ENCODE data around the gene WNT9B.

WNT9B gene, protein sequence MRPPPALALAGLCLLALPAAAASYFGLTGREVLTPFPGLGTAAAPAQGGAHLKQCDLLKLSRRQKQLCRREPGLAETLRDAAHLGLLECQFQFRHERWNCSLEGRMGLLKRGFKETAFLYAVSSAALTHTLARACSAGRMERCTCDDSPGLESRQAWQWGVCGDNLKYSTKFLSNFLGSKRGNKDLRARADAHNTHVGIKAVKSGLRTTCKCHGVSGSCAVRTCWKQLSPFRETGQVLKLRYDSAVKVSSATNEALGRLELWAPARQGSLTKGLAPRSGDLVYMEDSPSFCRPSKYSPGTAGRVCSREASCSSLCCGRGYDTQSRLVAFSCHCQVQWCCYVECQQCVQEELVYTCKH

DNA sequence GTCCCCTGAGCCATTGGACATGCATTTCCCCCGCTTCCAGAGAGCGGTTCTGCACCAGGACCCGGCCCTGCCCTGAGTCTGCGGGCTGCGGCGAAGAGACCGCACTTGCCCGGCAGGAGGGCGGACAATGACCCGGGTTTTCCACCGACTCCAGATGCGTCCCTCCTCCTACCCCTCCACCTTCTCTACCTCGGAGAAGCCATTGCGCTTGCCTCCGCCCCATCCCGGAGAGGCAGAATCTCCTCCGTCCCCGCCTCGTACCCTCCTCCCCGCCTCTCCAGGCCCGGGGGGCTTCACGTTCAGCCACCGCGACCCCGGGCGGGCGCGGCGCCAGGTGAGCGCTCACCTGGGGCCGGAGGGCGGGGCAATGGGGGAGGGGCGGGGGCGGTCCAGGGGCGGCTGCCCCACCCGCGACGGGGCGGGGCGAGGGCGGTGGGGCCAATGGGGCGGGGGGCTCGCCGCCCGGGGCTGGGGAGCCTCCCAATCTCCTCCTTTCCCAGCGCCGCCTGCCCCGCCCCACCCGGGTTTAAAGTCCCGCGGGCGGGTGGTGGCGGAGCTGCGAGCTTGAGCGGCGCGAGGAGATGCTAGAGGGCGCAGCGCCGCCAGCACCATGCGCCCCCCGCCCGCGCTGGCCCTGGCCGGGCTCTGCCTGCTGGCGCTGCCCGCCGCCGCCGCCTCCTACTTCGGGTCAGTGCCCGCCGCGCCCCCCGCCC lies at the start of gene WNT9B:
Gene WNT9B, plus strand, starts transcription at position 555 of the 713 bp plus-strand sequence. Its CDS starts 56 bp downstream, at position 611.
- DNase-seq, result peak; percentile 30

DNA sequence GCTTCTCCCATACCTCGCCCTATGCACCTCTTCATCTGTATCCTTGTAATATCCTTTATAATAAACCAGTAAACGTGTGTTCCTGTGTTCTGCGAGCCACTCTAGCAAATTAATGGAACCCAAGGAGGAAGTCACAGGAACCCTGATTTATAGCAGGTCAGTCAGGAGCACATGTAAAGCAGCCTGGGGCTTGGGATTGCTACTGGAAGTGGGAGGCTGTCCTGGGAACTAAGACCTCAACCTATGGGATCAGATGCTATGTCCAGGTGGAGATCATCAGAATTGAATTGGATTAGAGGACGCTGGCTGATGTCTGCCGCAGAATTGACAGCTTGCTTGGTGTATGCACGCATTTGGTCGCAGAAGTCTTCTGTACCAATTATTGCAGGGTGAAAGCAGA lies 48.6 kb upstream of the WNT9B start:
- DNase-seq, result no peak

- DNase-seq, result no peak
These were observed 47.8 kb upstream of the WNT9B start for GRCh38 chr17:46803544-46803943.

DNA sequence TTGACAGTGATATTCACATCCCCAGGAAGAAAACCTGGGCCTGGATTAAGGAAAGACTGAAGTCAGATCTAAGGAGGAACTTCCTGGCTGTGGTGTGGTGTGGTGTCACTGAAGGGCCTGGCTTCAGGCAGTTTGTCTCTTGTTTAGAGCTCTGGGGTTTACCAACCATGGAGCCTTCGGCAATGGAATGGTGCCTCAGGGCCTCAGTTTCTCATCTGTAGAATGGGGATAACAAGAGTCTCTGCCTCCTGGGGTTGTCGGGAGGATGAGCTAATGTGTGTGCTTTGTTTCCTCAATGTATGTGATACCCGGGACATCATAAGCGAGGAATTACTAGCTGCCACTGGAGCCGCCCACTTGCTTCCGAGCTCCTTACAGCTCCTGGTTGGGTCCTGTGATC lies 45.6 kb upstream of the WNT9B start:
- DNase-seq, result no peak

GRCh38 chr17:46809110-46809571 lies 42.2 kb upstream of the WNT9B start:
- DNase-seq, result no peak

GRCh38 chr17:46810837-46811236 lies 40.5 kb upstream of the WNT9B start:
- DNase-seq, result no peak

DNA sequence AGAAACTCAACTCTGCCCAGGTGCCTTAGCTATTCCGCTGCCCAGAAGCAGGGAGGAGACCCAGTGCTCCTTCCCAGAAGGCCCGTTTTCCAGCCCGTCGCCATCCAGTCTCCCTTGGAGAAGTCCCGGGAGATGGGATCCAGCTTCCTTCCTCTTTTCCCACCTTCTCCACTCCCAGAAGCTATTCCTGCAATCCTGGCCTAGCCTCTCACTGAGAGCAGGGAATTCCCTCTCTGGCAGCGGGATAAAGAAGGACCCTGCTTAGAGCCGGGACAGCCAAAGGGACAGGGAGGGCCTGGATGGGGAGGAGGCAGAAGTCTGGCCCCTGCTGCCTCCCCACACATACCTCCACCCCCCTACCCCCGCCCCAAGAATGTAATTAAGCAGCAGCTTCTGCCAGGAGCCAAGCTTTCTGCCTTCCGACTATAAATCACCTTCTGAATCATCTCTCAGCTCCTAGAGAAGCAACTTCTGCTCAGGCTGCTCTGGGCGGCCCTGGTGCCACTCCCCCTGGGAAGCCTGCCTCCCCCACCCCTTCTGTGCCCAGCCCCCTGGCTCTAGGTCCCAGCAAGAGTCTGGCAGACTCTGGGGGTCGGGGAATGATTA lies 39.3 kb upstream of the WNT9B start:
- no peak for DNase-seq

DNA sequence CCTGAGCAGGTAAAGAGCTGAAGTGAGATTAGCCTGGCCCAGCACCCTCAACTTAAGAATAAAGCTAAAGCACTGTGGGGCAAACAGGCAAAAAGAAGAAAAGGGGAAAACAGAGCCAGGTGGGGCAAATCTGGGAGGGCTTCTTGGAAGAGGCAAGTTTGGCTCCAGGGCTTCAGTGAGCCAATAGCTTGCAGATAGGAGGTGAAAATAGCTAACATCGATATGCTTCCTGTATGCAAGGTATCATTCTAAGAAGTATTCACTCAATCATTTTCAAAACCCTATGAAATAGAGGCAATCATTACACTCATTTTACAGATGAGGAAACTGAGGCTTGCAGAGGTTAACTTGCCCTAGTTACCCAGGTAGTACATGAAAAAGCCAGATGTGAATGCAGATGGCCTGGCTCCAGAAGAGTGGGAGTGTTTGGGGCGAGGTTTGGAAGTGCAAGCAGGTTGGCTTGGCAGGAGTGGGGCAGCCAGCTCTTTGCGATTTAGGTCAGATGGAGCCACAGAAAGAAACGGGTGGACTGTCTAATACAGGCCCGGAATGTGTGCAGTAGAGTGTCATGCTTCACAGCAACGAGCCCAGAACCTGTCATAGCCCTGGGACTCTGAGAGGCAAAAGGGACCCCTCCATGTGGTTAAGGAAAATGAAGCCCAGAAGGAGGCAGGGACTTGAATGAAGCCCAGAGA lies 38.6 kb upstream of the WNT9B start:
- no peak for DNase-seq

GRCh38 chr17:46813920-46814319 lies 37.5 kb upstream of the WNT9B start:
- DNase-seq, result no peak

- no peak for DNase-seq
These were observed 36.9 kb upstream of the WNT9B start for GRCh38 chr17:46814446-46814845.

DNA sequence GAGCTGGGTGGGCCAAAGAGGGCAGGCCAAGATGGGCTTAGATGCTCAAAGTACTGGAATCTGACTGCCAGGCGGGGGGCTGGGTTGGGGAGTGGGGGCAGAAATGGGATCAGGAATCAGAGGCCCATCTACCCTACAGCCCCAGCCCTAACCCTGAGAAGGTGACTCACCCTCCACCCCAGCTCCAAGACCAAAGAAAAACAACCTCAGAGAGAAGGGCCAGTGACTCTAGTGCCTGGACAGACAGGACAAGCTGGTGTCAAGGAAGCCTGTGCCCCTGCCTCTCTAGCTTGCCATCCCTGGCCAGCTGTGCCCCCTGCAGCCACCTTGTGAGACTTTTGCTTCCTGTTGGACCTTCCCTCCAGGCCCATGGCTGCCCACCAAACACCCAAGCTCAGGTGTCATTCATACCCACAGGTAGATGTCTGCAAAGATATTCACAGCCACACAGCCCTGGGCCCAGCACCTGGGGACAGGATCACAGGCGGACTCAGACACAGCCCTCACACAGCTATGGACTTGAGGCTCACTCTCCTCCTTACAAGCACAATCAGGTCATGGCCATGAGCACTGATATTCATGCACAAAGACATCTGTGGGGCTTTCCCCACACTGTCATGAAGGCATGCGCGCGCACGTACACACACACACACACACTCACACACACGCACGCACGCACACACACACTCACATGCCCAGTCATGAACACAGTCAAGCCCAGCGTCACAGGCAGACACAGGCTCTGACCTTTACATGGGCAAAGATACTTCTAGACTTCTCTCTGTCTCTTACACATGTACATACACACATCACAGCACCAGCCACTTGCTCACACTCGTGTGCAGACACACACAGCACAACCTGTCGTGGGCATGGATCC lies 35.7 kb upstream of the WNT9B start:
- no peak for DNase-seq

DNA sequence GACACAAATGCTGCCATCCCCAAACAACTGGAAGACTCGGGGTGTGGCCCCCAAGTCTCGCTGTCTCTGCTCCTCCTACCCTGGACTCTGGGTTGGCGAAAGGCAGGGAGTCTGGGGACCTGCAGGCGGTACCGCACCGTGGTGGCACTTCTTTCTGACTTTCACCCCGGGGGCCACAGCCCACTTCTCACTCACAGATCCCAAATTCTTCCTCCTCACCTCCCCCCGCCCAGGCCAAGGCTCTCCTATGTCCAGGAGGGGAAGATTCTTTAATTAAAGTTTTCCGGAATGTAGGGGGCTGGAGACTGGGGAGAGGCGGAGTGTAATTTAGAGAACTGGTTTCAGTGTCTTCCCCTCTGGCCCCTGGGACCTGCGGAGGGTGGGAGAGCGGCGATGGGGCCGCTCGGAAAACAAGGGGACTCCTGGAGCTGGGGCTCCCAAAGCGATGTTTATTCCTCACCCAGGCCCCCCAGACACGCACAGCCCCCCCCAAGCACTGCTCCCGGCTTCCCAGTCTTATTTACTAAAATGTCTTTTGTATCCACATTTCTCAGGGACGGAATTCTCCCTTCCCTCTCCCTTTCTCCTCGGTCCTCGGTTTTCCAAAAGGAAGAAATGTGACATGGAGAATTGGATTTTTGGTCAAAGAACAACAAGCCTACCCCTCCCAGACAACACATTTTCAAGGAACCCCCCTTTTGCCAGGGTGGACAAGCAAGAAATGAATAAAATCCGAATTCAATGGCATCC lies 34.1 kb upstream of the WNT9B start:
- no peak for DNase-seq

GRCh38 chr17:46817901-46818209 lies 33.5 kb upstream of the WNT9B start:
- DNase-seq, result no peak

GRCh38 chr17:46818316-46818928 lies 33.0 kb upstream of the WNT9B start, which contains the start of gene WNT3:
Gene WNT3, minus strand, starts transcription at chr17:46818692. Its CDS starts 95 bp downstream, at chr17:46818597.
- peak; percentile 73 for DNase-seq

GRCh38 chr17:46818929-46819859 lies 32.2 kb upstream of the WNT9B start:
- no peak for DNase-seq

DNA sequence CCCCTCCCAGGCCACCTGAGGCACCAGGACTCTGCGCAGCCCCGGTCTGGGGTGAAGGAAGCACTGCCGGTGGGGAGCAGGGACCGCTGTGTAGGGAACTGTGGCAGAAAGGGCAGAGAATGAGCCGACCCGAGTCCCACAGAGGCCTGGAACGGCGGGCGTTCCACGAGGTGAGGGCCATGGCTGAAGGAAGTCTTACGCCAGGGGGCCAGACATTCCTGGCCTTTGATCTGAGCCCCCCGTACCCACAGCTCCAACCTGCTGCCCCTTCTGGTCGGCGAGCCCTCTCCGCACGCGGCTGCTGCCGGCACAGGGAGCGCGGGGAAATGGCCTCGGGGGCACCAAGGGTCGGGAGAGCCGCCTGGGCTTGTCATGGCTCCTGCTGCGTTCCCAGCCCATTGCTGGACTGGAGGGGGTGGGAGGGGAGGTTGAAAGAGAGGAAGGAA lies 31.5 kb upstream of the WNT9B start:
- no peak for DNase-seq

- DNase-seq, result no peak
These were observed 30.6 kb upstream of the WNT9B start for GRCh38 chr17:46820592-46821450.

DNA sequence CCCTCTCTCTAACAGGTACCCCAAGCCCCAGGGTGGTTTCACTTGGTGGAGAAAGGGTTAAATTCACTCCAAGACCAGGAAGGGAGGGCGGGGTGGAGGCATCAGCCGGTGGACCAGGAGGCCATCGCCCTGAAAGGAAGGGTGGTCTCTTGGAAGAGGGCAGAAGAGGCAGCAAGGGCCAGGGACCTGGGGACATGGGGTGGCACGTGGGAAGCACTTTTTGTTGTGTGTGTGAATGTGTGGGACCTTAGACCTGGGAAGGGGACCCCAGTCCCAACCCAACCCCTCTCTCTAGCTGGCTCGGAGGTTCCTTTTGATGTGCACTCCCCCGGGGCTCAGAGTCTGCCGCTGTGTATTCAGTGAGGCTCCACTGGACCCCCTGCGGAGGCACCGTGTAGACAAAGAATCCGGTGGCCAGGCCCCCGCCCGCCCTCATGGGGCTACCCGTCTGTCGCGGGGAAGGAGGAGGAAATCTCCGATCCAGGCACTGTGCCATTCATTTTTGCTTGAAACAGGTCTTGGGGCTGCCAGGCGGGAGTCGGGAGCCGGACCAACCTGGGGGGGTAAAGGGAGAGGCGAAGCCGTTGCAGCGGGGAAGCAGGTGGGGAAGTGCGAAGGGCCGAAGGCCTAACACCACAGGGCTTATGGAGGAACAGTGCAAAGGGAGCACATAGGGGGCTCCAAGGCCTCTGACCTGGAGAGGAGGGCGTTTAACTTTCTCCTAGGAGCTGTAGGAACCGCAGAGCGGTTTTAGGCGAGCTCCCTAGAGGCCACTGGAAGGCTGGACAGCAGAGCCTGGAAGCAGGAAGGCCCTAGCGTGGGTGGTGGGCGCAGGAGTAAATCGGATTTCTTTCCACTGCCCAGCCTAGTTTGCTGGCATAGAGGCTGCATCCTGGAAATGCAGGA lies 29.6 kb upstream of the WNT9B start:
- DNase-seq, result no peak

All from CD4-positive, alpha-beta T cell treated with Interleukin-6 for 4 hours (primary cell).